GM18867 (cell line): ENCODE data around the gene SRCAP.

Experiments
- ATAC-seq: cut with Tn5 transposase; IDR thresholded peaks from one replicate; pipeline ENCODE4 v1.9.1; 2021; ENCODE audit warnings: mild to moderate bottlenecking, moderate library complexity; ENCODE audit not compliant: unreplicated experiment

Gene SRCAP

GRCh38 chr16:30698816-30699614 is at the start of gene SRCAP:
Gene SRCAP (plus strand): TSS chr16:30699171. CDS start chr16:30700825, 1,654 bp downstream.
- ATAC-seq, result peak; percentile 27

GRCh38 chr16:30649725-30650368 is 49.1 kb upstream of the SRCAP start:
- no peak for ATAC-seq

DNA sequence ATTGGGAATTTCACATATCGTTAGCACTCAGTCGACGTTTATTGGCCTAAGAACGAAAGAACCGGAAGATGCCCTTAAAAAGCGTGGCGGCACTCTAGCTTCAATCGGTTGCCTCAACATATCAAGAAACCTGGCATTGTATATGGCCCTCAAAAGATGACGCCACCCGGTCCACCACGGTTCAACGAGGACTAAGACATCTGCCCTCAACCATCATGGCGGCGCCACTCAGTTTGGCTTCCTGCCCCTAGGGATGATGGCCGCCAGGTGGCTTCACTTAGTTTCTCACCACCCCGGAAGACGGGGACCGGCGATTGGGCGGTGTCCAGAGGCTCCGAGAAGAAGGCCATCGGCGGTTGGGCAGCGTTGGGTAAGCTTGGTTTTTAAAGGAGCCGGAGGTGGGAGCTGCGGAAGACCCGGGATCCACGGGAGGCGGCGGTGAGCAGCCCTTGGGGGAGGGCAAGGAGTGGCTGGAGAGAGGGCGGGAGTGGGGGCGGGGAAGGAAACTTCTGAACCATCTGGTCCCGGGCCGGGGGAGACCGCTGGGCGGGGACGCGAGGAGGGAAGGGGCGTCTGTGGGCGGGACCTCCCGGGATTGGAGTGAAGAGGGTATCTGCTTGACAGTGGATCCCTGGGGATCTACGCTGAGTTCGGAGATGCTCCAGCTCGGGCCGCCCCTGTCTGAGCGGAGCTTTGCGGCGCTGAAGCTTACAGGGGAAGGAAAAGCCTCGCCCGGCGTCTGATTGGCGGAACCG is 48.4 kb upstream of the SRCAP start, which contains the start of gene PRR14:
Gene PRR14 (plus strand): TSS at position 592 of the 755 bp plus-strand sequence. CDS start 686 bp downstream, outside the sequence.
- peak; percentile 70 for ATAC-seq

GRCh38 chr16:30651124-30652004 is 47.6 kb upstream of the SRCAP start:
- peak; percentile 48 for ATAC-seq

DNA sequence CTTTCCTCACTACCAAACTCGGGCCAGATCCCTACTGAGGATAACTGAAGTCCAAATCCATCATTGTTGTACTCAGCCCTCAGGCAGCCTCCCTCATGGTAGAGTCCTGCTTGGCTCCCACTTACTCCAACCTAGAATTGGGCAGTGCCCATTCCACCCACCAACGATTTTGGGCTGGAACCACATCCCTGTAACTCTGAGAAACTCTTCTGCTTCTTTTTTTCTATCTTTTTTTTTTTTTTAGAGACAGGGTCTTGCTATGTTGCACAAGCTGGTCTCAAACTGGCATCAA is 47.0 kb upstream of the SRCAP start:
- ATAC-seq, result no peak

DNA sequence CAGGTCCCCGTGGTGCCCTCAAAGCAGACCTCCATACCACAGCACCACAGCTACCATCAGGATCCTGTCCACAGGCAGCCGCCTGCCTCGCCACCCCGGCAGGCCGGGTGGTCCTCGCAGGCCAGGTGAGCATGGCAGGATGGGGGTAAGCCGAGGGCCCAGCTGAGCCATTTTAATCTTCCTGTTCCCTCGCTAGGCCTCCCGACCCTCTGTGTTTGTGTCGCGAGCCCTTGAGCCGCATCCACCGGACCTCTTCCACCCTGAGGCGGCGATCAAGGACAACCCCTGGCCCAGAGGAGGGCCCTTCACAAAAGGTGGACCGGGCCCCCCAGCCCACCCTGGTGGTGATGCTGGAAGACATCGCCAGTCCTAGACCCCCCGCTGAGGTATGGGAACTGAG is 46.3 kb upstream of the SRCAP start:
- no peak for ATAC-seq

DNA sequence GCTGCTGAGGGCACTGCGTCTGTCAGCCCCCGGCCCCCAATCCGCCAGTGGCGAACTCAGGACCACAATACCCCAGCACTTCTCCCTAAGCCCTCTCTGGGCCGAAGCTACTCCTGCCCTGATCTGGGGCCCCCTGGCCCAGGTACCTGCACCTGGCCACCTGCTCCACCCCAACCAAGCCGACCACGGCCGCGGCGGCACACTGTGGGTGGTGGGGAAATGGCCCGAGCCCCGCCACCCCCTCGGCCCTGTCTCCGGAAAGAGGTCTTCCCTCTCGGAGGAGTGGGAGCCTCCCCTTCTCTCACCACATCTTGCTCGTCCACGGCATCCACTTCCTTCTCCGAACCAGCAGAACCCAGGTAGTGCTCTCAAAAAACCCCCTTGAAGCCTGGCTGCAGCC is 44.1 kb upstream of the SRCAP start:
- ATAC-seq, result no peak

GRCh38 chr16:30655815-30656347 is 43.1 kb upstream of the SRCAP start:
- ATAC-seq, result no peak

DNA sequence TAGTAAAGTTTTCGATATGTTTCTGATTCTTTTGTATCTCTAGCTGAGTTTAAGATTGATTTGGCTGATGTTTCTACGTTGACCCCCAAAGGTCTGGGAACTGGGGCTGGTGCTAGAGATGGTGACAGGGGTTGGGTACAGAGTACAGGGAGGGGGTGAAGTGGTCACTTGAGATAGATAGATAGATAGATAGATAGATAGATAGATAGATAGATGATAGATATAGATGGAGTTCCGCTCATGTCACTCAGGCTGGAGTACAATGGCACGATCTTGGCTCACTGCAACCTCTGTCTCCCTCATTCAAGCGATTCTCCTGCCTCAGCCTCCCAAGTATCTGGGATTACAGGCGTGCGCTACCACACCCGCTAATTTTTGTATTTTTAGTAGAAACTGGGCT is 42.6 kb upstream of the SRCAP start:
- ATAC-seq, result no peak

DNA sequence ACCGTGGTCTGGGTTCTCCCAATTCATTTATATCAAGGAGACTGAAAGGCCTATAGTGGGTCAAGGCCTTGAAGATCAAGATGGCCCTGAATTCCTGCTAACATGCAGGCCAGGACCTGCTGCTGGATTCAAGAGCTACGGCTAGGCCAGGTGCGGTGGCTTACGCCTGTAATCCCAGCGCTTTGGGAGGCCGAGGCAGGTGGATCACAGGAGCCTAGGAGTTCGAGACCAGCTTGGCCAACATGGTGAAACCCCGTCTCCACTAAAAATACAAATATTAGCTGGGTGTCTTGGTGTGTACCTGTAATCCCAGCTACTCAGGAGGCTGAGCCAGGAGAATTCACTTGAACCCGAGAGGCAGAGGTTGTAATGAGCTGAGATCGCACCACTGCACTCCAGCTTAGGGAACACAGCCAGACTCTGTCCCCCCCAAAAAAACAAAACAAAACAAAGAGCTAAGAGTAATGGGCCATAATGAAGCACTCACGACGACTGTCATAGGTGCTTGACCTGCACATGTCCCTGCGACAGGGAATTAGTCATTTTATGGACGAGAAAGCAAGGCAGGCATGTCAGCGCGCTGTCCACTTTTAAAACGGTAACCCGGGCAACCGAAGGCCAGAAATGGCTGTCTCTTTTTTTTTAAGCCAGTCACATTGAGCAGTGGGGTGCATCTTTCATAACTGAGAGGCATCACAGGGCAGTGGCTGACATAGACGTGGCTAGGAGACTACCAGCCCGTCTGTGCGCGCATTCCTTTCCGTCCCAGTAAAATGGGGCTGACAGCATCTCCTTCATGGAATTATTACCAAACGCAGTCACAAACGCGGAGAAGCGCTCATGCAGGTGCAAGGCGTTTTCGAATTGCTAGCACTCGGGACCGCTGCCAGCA is 41.8 kb upstream of the SRCAP start:
- ATAC-seq, result no peak

DNA sequence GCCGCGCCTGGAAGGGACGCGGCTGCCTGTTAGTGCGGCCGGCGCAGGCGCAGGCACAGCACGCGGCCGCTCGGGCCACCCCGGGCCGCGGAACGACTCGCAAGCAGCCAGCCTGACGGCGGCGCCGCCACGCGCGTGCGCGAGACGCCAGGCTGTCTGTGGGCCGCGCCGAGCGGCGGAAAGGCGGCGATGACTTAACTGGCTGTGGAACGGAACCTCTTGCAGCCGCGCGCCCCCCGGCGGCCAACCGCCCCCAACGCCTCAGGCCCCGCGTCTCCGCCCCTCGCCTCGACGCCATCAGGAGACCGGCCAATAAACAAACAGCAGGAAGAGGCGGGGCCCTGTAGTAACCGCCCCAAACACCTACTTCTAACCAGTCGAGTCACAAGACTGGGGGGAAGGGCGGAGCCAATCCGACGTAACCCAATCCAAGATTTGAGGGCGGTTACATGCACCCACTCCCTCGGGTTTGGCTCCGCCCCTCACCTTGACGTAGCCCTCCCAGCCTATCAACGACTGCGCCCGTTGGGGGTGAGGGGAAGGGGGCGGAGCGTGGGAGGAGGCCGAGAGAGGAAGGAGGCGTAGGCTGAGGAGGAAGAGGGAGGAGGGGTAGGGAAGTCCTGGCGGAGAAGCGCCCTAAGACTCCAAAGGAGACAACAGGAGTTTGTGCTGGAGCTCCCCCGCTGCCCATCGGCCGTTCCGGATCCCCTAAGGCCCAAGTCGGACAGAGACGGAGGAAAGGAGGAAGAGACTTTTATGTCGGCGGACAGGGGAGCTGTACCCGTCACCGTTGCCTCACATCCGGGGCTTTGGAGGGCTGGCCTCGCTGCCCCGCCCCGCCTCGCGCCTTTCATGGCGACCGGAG is 40.9 kb upstream of the SRCAP start, which contains the start of gene FBRS:
Gene FBRS (plus strand): TSS at position 566 of the 865 bp plus-strand sequence. CDS start 1,088 bp downstream, outside the sequence.
- peak; percentile 64 for ATAC-seq

- ATAC-seq, result peak; percentile 27
Measured at GRCh38 chr16:30658731-30659506, 40.1 kb upstream of the SRCAP start.

DNA sequence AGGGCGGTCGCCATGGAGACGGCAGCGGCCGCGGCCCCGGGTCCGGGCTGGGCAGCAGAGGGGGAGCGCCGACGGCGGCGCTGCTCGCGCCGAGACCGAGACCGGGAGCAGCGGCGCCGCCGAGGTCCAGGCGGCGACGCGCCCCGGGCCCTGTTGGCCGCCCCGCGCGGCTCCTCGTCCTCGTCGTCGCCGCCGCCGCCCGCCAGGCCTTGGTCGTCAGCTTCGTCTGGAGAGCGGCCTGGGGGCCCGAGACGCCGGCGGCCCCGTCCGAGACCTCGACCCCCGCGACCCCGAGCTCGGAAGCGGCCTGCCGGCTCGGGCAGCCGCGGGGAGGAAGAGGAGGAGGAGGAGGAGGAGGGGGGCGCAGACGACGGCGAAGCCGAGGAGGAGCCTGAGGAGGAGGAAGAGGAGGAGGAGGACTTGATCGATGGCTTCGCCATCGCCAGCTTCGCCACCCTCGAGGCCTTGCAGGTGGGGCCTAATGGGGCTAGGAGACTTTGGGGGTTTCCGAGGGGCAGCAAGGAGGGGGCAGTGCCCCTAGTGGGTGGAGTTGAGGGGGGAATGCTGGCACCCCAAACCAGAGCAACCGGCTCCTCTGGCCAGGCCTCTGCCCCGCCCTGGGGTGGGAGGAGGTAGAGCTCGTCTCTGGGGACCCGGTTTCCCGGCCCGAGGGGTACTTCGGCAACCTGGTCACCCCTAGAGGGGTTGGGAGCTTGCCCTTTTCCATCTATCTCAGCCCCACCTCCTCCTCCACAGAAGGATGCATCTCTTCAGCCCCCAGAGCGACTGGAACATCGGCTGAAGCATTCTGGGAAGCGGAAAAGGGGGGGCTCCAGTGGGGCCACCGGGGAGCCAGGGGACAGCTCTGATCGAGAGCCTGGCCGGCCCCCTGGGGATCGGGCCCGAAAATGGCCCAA is 39.2 kb upstream of the SRCAP start:
- no peak for ATAC-seq

- no peak for ATAC-seq
Measured at GRCh38 chr16:30660424-30661261, 38.3 kb upstream of the SRCAP start.

DNA sequence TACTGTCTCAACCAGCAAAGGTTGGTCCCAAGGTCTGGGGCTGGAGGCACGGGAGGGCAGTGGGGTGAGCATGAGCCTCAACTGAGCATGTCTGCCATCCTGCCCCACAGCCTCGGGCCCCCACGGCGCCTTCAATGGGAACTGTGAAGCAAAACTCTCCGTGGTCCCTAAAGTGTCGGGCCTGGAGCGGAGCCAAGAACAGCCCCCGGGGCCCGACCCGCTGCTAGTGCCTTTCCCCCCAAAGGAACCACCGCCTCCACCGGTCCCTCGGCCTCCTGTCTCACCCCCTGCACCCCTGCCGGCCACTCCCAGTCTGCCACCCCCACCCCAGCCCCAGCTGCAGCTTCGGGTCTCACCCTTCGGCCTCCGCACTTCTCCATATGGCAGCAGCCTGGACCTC is 36.5 kb upstream of the SRCAP start:
- no peak for ATAC-seq

DNA sequence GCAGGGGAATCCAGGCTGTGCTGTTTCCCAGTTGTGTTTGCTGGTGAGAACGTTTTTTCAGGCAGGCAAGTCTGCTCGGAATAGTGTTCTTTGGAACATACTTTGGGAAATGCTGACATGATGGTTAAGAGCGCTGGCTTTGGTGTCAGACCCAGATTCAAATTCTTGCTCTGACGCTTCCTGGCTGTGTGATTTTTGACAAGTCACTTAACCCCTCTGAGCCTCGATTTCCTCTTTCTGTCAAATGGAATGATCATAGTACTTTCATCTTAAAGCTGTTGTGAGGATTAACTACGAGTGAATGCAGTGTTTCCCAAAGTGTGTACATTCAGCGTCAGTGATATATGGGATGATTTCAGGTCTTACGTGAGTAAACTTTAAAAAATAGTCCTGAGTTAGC is 35.9 kb upstream of the SRCAP start:
- ATAC-seq, result no peak
